Activated CD4-positive, alpha-beta T cell treated with anti-CD3 and anti-CD28 coated beads for 36 hours (primary cell): ENCODE results near the gene GOLT1A. TPM values are rescaled to one million over a fixed set of nuclear protein-coding genes. Genes with fewer than 3 reads are reported as not detected.

Experiments used
- ATAC-seq: fragments of 200-7000 bp; cut with Tn5 transposase; one replicate; pipeline ENCODE4 v1.10.0; 2021; ENCODE audit warnings: mild to moderate bottlenecking, moderate library complexity
- CTCF ChIA-PET: fragments of 350-600 bp; sonication (Branson Sonifier 250); formaldehyde crosslinking; loops from one replicate; lab custom pipeline; 2021; ENCODE audit warnings: antibody characterized with exemption; lab: Charles Lee
- POLR2A ChIA-PET: fragments of 350-600 bp; sonication (Branson Sonifier 250); formaldehyde crosslinking; loops from one replicate; lab custom pipeline; 2021; ENCODE audit warnings: antibody characterized with exemption, inconsistent platforms; lab: Charles Lee
- DNase-seq: peaks from one replicate; pipeline ENCODE4 v3.0.0-alpha.2; 2020
- H3K27ac Mint-ChIP-seq: one replicate; pipeline ENCODE4 v1.8.0; 2021; ENCODE audit warnings: mixed read lengths
- H3K27me3 Mint-ChIP-seq: one replicate; pipeline ENCODE4 v1.8.0; 2021; ENCODE audit warnings: mixed read lengths
- H3K36me3 Mint-ChIP-seq: one replicate; pipeline ENCODE4 v1.8.0; 2021; ENCODE audit warnings: low read depth, mixed read lengths
- H3K4me1 Mint-ChIP-seq: one replicate; pipeline ENCODE4 v1.8.0; 2021; ENCODE audit warnings: mixed read lengths
- H3K4me3 Mint-ChIP-seq: one replicate; pipeline ENCODE4 v1.8.0; 2021; ENCODE audit warnings: mild to moderate bottlenecking, moderate library complexity, mixed read lengths
- H3K9me3 Mint-ChIP-seq: one replicate; pipeline ENCODE4 v1.8.0; 2021; ENCODE audit warnings: low read depth, mixed read lengths
- intact Hi-C, 2 experiments: fragments of 100-400 bp; cut with DNase I in 1 of 2; cut with micrococcal nuclease in 1 of 2; formaldehyde crosslinking; loops; one replicate each; pipeline versions ENCODE4 v1.14.2 to v1.15.1; 2022 to 2024; cut with DNase I, micrococcal nuclease
- total RNA-seq, 2 experiments: library from RNA; stranded (reverse); gene quantifications; one replicate each; pipeline ENCODE4 v1.2.3, GENCODE V29; 2021

GOLT1A gene
- total RNA-seq, 2 experiments from 2014 or later: 0.21 to 0.69 TPM

GRCh38 chr1:204257446-204257845 is 43.7 kb upstream of the GOLT1A start:
- H3K27ac Mint-ChIP-seq: no peak overlapping the region
- DNase-seq: no peak
- ChIA-PET CTCF (interaction anchor here (1.2 to 1.7 kb wide), 2 partner anchors 9 to 26 kb away, joined by 3 to 5 read pairs; no protein-coding TSS in a partner anchor), POLR2A (no interaction called here)
- intact Hi-C loops: no loop called here
- H3K9me3 Mint-ChIP-seq: no peaks in the 10 kb centered on the region
- H3K4me1 Mint-ChIP-seq: no peaks in the 10 kb centered on the region
- no peaks in the 10 kb centered on the region for H3K36me3 Mint-ChIP-seq
- no peak overlapping the region for H3K4me3 Mint-ChIP-seq
- no peaks in the 10 kb centered on the region for H3K27me3 Mint-ChIP-seq
- ATAC-seq: no peak

DNA sequence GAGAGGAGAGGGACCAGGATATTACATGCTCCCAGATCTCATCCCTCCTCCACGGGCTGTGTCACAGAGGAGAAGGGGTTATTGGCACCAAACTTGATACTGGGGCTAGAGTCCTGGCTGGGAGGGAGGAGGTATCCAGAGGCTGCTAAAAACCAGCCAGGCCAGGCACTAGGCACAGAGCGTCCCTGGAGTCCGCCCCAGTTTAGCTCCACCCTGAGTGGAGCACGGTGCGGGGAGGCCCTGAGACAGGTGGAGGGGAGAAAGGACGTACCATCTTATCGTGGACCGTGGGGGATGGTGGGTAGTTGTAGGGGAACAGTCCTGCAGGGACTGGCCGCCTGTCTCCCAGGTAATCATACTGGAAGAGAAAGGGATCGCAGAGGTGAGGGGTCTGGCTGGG is 42.7 kb upstream of the GOLT1A start:
- Mint-ChIP-seq H3K9me3 (no peaks in the 10 kb centered on the region), H3K27me3 (no peaks in the 10 kb centered on the region), H3K27ac (no peak overlapping the region), H3K36me3 (no peaks in the 10 kb centered on the region), H3K4me3 (no peak overlapping the region), H3K4me1 (no peaks in the 10 kb centered on the region)
- POLR2A ChIA-PET: no interaction called here
- CTCF ChIA-PET: interaction anchor here (0.5 to 2.9 kb wide), 3 partner anchors 8 to 107 kb away, joined by 3 to 12 read pairs (median 3); no protein-coding TSS in a partner anchor
- DNase-seq: no peak
- ATAC-seq: no peak
- intact Hi-C loops: no loop called here

- ATAC-seq (no peak), DNase-seq (no peak)
- POLR2A ChIA-PET: no interaction called here
- CTCF ChIA-PET: interaction anchor here (2.9 kb wide), 1 partner anchor 108 kb away, joined by 12 read pairs; no protein-coding TSS in a partner anchor
- Mint-ChIP-seq H3K9me3 (no peaks in the 10 kb centered on the region), H3K4me1 (no peaks in the 10 kb centered on the region), H3K36me3 (no peaks in the 10 kb centered on the region), H3K4me3 (no peak overlapping the region), H3K27ac (no peak overlapping the region), H3K27me3 (no peaks in the 10 kb centered on the region)
- intact Hi-C loops: no loop called here
Observed at GRCh38 chr1:204255966-204256365, 42.2 kb upstream of the GOLT1A start.

DNA sequence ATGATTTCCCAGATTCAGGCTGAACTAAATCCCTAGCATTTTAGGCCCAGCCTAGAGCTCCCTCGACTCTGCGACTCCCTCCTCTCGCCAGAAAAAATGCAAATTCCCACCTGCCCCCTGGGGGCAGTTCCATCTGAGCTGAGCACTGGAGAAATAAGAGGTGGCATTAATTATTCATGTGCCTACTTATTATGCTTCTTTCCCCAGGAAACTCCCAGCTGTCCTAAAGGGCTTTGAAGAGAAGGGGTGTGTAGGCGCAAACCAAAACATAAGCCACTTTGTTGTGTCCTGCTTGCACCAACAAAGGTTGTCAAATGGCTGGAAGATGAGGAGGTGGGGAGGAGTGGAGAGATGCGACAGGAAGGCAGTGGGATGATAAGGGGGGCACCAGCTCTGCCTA is 41.4 kb upstream of the GOLT1A start:
- no peak for ATAC-seq
- Mint-ChIP-seq H3K4me3 (no peak overlapping the region), H3K4me1 (no peaks in the 10 kb centered on the region), H3K27me3 (no peaks in the 10 kb centered on the region), H3K9me3 (no peaks in the 10 kb centered on the region), H3K27ac (no peak overlapping the region), H3K36me3 (no peaks in the 10 kb centered on the region)
- intact Hi-C loops: no loop called here
- no peak for DNase-seq
- CTCF ChIA-PET: interaction anchor here (0.8 to 2.9 kb wide), 3 partner anchors 81 to 108 kb away, joined by 3 to 12 read pairs (median 4); no protein-coding TSS in a partner anchor
- POLR2A ChIA-PET: no interaction called here

DNA sequence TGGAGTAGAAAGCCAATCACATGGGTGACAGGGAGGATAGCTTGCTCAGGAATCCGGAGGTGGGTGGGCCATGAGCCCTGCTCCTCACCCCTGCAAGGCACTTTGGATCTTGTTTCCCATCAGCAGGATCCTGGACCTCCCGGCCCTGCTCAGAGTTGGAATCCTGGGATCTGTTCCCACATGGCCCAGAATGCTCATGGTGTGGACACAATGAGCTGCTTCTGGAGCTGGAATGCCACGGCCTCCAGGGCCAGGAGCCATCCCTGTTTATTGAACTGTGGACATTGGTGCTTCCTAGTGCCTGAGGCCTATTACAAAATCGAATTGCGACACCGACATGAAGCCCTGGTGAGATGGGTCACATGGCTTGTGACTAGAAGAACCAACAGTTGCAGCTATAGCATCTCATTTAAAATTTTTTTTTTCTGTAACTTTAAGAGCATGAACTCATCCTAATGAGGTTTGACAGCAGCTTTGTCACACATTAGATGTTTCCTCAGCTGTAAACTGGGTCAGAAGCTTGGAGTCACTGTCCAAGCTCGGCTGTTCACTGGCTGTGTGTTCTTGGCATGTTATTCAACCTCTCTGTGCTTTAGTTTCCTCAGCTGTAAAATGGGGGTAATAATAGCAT is 40.4 kb upstream of the GOLT1A start:
- DNase-seq: no peak
- H3K27me3 Mint-ChIP-seq: no peaks in the 10 kb centered on the region
- H3K9me3 Mint-ChIP-seq: no peaks in the 10 kb centered on the region
- intact Hi-C loops: no loop called here
- no peaks in the 10 kb centered on the region for H3K36me3 Mint-ChIP-seq
- H3K4me1 Mint-ChIP-seq: no peaks in the 10 kb centered on the region
- ATAC-seq: no peak
- H3K4me3 Mint-ChIP-seq: no peak overlapping the region
- POLR2A ChIA-PET: no interaction called here
- CTCF ChIA-PET: interaction anchor here (0.8 to 2.9 kb wide), 5 partner anchors 10 to 109 kb away, joined by 3 to 12 read pairs (median 5); no protein-coding TSS in a partner anchor
- H3K27ac Mint-ChIP-seq: no peak overlapping the region

GRCh38 chr1:204251926-204252689 is 38.3 kb upstream of the GOLT1A start:
- H3K9me3 Mint-ChIP-seq: no peaks in the 10 kb centered on the region
- H3K4me1 Mint-ChIP-seq: no peaks in the 10 kb centered on the region
- H3K4me3 Mint-ChIP-seq: no peak overlapping the region
- POLR2A ChIA-PET: no interaction called here
- no peaks in the 10 kb centered on the region for H3K27me3 Mint-ChIP-seq
- ATAC-seq: no peak
- no peak for DNase-seq
- H3K36me3 Mint-ChIP-seq: no peaks in the 10 kb centered on the region
- no peak overlapping the region for H3K27ac Mint-ChIP-seq
- CTCF ChIA-PET: no interaction called here
- intact Hi-C loops: no loop called here

- H3K4me3 Mint-ChIP-seq: no peak overlapping the region
- no peak overlapping the region for H3K27ac Mint-ChIP-seq
- no peaks in the 10 kb centered on the region for H3K9me3 Mint-ChIP-seq
- CTCF ChIA-PET: interaction anchor here (0.7 kb wide), 1 partner anchor 112 kb away, joined by 3 read pairs; no protein-coding TSS in a partner anchor
- no peaks in the 10 kb centered on the region for H3K36me3 Mint-ChIP-seq
- intact Hi-C loops: no loop called here
- peaks cover 2% of the 10 kb centered on the region for H3K27me3 Mint-ChIP-seq
- no peak for ATAC-seq
- POLR2A ChIA-PET: no interaction called here
- H3K4me1 Mint-ChIP-seq: no peaks in the 10 kb centered on the region
- no peak for DNase-seq
Observed at GRCh38 chr1:204251286-204251685, 37.5 kb upstream of the GOLT1A start.

- no peak for ATAC-seq
- no peak for DNase-seq
- Mint-ChIP-seq H3K9me3 (no peaks in the 10 kb centered on the region), H3K27ac (no peak overlapping the region), H3K36me3 (no peaks in the 10 kb centered on the region), H3K27me3 (peaks cover 2% of the 10 kb centered on the region), H3K4me3 (no peak overlapping the region), H3K4me1 (no peaks in the 10 kb centered on the region)
- ChIA-PET CTCF (interaction anchor here (0.6 to 0.7 kb wide), 2 partner anchors 8 to 113 kb away, joined by 3 read pairs; no protein-coding TSS in a partner anchor), POLR2A (no interaction called here)
- intact Hi-C loops: no loop called here
Observed at GRCh38 chr1:204250428-204251030, 36.7 kb upstream of the GOLT1A start.

- H3K36me3 Mint-ChIP-seq: no peaks in the 10 kb centered on the region
- POLR2A ChIA-PET: no interaction called here
- H3K27me3 Mint-ChIP-seq: peaks cover 2% of the 10 kb centered on the region
- no peak for DNase-seq
- no peak for ATAC-seq
- no peak overlapping the region for H3K4me3 Mint-ChIP-seq
- CTCF ChIA-PET: no interaction called here
- H3K27ac Mint-ChIP-seq: no peak overlapping the region
- no peaks in the 10 kb centered on the region for H3K4me1 Mint-ChIP-seq
- intact Hi-C loops: no loop called here
- H3K9me3 Mint-ChIP-seq: no peaks in the 10 kb centered on the region
Observed at GRCh38 chr1:204249736-204250427, 36.1 kb upstream of the GOLT1A start.

GRCh38 chr1:204248954-204249353 is 35.2 kb upstream of the GOLT1A start:
- no peak for DNase-seq
- no peak for ATAC-seq
- Mint-ChIP-seq H3K4me1 (no peaks in the 10 kb centered on the region), H3K27ac (no peak overlapping the region), H3K9me3 (no peaks in the 10 kb centered on the region), H3K4me3 (no peak overlapping the region), H3K36me3 (no peaks in the 10 kb centered on the region), H3K27me3 (peaks cover 2% of the 10 kb centered on the region)
- ChIA-PET POLR2A (interaction anchor here (0.6 kb wide), 1 partner anchor 189 kb away, joined by 3 read pairs; no protein-coding TSS in a partner anchor), CTCF (interaction anchor here (0.9 to 1.4 kb wide), 4 partner anchors 8 to 114 kb away, joined by 3 to 4 read pairs (median 3); no protein-coding TSS in a partner anchor)
- intact Hi-C loops: no loop called here

DNA sequence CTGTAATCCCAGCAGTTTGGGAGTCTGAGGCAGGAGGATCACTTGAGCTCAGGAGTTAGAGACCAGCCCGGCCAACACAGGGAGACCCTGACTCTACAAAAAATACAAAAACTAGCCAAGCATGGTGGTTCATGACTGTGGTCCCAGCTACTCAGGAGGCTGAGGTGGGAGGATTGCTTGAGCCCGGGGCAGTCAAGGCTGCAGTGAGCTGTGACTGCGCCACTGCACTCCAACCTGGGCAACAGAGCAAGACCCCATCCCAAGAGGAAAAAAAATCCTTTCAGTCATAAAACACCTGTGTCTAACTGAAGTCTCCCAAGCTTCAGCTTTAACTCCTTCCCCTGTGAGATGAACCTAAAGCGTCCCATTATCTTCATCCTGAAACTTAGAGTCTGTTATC is 33.1 kb upstream of the GOLT1A start:
- intact Hi-C loops: no loop called here
- H3K9me3 Mint-ChIP-seq: no peaks in the 10 kb centered on the region
- H3K27ac Mint-ChIP-seq: no peak overlapping the region
- H3K4me1 Mint-ChIP-seq: no peaks in the 10 kb centered on the region
- no peak for DNase-seq
- ATAC-seq: no peak
- no peak overlapping the region for H3K4me3 Mint-ChIP-seq
- no peaks in the 10 kb centered on the region for H3K36me3 Mint-ChIP-seq
- peaks cover 2% of the 10 kb centered on the region for H3K27me3 Mint-ChIP-seq
- CTCF ChIA-PET: no interaction called here
- POLR2A ChIA-PET: no interaction called here
